Stimulated activated CD8-positive, alpha-beta memory T cell treated with anti-CD3 and anti-CD28 coated beads, Interleukin-12 subunit alpha, Interleukin-12 subunit beta, amount 100 ng/mL, for 24 hours (primary cell): Measurements from ENCODE around the gene RTL9.
"Not testable (repeated sequence)": the region's sequence is repeated elsewhere in the genome, so short reads cannot be mapped to it uniquely, and the experiment has no call there.

ENCODE experiments used
- DNase-seq: peaks from one replicate; pipeline ENCODE4 v3.0.0-alpha.2; 2020; ENCODE audit errors: extremely low read depth

RTL9 gene

DNA sequence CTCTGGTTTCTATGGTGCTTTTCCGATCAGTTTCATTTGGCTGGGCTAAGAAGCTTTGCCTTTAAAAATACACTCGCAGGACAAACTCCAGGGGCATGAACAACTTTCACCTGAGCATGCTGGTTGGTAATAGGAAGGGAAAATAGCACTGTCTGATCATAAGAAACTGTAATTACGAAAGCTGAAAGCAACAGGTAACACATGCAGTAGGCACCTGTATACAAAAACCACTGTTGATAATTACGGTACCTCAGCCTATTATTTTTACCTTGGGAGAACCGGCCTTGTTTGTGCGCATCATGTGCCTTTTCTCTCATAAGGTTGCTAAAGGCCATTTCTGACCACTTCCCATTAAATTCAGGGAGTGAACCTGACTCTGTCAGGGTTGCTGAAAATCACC, 45.7 kb downstream of the RTL9 start:
- DNase-seq, result no peak

DNA sequence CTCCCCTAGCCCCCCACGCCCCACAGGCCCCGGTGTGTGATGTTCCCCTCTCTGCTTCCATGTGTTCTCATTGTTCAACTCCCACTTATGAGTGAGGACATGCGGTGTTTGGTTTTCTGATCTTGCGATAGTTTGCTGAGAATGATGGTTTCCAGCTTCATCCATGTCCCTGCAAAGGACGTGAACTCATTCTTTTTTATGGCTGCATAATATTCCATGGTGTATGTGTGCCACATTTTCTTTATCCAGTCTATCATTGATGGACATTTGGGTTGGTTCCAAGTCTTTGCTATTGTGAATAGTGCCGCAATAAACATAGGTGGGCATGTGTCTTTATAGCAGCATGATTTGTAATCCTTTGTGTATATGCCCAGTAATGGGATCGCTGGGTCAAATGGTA, 47.6 kb downstream of the RTL9 start:
- not testable (repeated sequence) for DNase-seq

- no peak for DNase-seq
Measured at GRCh38 chrX:110406822-110407221, 48.2 kb downstream of the RTL9 start.

DNA sequence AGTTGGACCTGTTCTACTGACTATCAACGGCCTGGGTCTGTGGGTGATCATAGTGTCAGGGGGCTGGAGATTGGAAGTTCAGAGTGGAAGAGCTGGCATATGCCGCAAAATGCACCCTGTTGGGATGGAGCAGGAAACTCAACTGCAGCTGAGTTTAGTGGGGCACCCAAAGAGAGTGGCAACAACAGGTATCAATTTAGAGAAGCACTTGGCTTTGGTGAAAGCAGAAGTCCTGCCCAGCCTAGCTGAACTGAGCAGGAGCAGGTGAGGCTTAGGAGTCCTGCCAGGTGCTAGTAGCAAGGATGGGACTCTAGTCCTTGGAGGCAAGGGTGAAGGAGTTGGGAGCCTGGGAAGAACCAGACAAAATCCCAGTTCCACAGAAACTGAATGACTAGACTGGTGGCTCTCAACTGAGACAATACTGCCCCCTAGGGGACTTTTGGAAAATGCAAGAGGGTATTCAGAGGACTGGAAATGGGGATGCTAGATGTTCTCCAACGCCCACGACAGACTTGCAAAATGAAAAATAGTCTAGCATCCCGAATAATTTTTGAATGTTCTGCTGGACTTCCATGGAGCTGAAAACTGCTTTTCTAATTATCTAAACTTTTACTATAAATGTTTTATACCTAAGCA, 49.4 kb downstream of the RTL9 start:
- DNase-seq, result no peak
